ENCODE results near the gene DIS3L. TPM values are rescaled to one million over a fixed set of nuclear protein-coding genes. Genes with fewer than 3 reads are reported as not detected.
A peak's percentile ranks its signal among the peaks of the same experiment; 100 is the strongest.

DIS3L gene
- total RNA-seq, 1 donor: 40.5 TPM

DNA sequence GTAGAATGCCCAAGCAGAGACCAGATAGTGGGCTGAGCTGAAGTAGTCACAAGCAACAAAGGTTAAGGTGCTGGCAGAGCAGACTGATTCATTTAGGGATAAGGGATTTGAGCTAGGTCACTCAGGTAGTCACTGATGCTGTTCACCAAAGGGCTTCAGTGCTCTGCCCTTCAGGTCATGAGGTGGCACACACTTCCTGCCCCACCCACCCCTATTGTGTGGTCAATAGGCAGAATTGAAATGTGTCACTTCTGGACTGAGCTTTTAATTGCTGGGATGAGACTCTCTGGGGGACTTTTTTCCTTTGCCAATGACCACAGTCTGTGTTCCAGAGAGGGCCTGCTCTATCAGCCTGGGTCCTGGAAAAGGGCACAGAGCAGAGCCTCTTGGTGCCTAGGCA lies 2.9 kb upstream of the DIS3L start:
- DNase-seq (ENCODE audit: insufficient read length, low spot score, missing footprints): no peak
- Histone ChIP-seq H3K4me1 (ENCODE audit: insufficient read depth, low read length) (peaks cover 21% of the 10 kb centered on the region), H4K20me1 (ENCODE audit: insufficient read depth, low read length) (no peaks in the 10 kb centered on the region), H3K4me2 (ENCODE audit: insufficient read depth, low read length) (no peak overlapping the region), H2AFZ (ENCODE audit: low read length) (no peak overlapping the region), H3K79me2 (ENCODE audit: insufficient read depth, low read length) (peaks cover 4% of the 10 kb centered on the region), H3K36me3 (ENCODE audit: insufficient read depth, low read length) (no peaks in the 10 kb centered on the region), H3K27ac (ENCODE audit: low read depth, low read length) (no peak overlapping the region), H3K27me3 (ENCODE audit: insufficient read depth, low read length) (no peaks in the 10 kb centered on the region), H3K9me3 (ENCODE audit: low read depth, low read length) (no peaks in the 10 kb centered on the region), H3K4me3 (ENCODE audit: insufficient read depth, low read length) (no peak overlapping the region)
- TF ChIP-seq, protein P1, sequence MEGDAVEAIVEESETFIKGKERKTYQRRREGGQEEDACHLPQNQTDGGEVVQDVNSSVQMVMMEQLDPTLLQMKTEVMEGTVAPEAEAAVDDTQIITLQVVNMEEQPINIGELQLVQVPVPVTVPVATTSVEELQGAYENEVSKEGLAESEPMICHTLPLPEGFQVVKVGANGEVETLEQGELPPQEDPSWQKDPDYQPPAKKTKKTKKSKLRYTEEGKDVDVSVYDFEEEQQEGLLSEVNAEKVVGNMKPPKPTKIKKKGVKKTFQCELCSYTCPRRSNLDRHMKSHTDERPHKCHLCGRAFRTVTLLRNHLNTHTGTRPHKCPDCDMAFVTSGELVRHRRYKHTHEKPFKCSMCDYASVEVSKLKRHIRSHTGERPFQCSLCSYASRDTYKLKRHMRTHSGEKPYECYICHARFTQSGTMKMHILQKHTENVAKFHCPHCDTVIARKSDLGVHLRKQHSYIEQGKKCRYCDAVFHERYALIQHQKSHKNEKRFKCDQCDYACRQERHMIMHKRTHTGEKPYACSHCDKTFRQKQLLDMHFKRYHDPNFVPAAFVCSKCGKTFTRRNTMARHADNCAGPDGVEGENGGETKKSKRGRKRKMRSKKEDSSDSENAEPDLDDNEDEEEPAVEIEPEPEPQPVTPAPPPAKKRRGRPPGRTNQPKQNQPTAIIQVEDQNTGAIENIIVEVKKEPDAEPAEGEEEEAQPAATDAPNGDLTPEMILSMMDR (IDR thresholded peaks at IDR 0.05; ENCODE audit: extremely low read depth, low read depth, low read length): no peak

DNA sequence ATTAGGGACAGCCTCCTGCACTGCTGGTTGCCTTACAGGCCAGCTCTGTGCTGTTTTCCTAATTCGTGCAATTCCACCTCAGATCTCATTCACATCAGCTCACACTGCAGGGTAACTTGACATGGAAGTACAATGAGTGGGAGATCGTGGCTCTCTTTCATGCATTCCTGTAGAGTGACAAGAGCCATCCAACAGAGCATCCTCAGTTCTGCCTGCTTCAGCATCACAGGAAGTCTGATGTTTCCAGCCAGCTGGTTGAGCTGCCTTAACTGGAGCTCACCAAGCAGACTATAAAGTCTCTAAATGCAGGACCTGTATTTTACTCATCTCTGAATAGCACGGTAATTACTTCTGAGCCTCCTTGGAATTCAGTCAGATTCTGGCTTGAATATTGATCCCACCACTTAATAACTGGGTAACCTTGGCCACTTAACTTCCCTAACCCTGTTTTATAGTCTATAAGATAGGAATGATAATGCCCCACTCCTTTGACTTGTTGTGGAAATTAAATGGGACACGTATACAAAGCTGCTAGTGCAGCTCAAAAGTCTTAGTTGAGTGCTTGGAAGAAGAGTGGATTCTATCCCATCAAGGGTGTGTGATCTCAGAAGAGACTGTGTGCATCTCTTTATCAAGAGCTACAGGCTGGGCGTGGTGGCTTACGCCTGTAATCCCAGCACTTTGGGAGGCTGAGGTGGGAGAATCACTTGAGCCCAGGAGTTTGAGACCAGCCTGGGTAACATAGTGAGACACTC lies 1.4 kb upstream of the DIS3L start:
- Histone ChIP-seq H3K4me2 (ENCODE audit: insufficient read depth, low read length) (no peak overlapping the region), H2AFZ (ENCODE audit: low read length) (no peak overlapping the region), H4K20me1 (ENCODE audit: insufficient read depth, low read length) (no peaks in the 10 kb centered on the region), H3K9me3 (ENCODE audit: low read depth, low read length) (no peaks in the 10 kb centered on the region), H3K36me3 (ENCODE audit: insufficient read depth, low read length) (no peaks in the 10 kb centered on the region), H3K79me2 (ENCODE audit: insufficient read depth, low read length) (peaks cover 14% of the 10 kb centered on the region), H3K4me3 (ENCODE audit: insufficient read depth, low read length) (no peak overlapping the region), H3K27me3 (ENCODE audit: insufficient read depth, low read length) (no peaks in the 10 kb centered on the region), H3K4me1 (ENCODE audit: insufficient read depth, low read length) (peaks cover 24% of the 10 kb centered on the region), H3K27ac (ENCODE audit: low read depth, low read length) (no peak overlapping the region)
- TF ChIP-seq, protein P1 (IDR thresholded peaks at IDR 0.05; ENCODE audit: extremely low read depth, low read depth, low read length): no peak
- peak; percentile 69 for DNase-seq (ENCODE audit: insufficient read length, low spot score, missing footprints)

DNA sequence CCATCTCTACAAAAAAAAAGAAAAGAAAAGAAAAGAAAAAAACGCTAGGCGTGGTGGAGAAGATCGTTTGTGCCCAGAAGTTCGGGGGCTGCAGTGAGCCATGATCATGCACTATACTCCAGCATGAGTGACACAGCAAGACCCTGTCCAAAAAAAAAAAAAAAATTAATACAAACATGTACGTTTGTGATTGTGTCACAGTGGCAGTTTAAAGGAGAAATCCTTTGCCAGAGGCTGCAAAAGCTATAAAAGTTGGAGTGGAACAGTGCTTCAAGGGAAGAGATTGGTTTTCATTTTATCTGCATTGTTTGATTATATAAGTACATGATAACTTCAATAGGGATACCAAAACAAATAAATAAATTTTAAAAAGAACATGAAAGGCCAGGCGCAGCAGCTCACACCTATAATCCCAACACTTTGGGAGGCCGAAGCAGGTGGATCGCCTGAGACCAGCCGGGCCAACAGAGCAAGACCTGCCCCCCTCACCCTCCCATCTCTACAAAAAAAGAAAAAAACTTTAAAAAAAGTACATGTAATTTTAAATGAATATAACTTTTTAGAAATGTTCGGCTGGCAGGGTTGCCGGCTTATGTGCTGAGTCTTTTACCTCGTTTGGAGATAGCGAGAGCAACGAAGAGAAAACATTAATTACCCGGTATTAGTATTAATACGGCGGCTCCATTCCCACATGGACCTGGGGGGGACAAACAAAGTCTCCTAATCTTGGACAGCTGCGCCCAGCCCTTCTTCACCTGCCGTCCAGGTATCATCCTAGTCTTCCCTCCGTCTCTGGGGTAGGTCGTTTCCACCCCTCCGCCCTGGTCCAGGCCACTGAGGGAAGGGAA lies 573 bp upstream of the DIS3L start:
- Histone ChIP-seq H2AFZ (ENCODE audit: low read length) (peak overlapping the region; percentile 95), H3K4me1 (ENCODE audit: insufficient read depth, low read length) (peaks cover 24% of the 10 kb centered on the region), H3K9me3 (ENCODE audit: low read depth, low read length) (no peaks in the 10 kb centered on the region), H3K36me3 (ENCODE audit: insufficient read depth, low read length) (peaks cover 4% of the 10 kb centered on the region), H3K4me2 (ENCODE audit: insufficient read depth, low read length) (peak overlapping the region; percentile 87), H4K20me1 (ENCODE audit: insufficient read depth, low read length) (no peaks in the 10 kb centered on the region), H3K27ac (ENCODE audit: low read depth, low read length) (no peak overlapping the region), H3K27me3 (ENCODE audit: insufficient read depth, low read length) (no peaks in the 10 kb centered on the region), H3K4me3 (ENCODE audit: insufficient read depth, low read length) (peak overlapping the region; percentile 75), H3K79me2 (ENCODE audit: insufficient read depth, low read length) (peaks cover 18% of the 10 kb centered on the region)
- DNase-seq (ENCODE audit: insufficient read length, low spot score, missing footprints): peak; percentile 47
- TF ChIP-seq, protein P1 (IDR thresholded peaks at IDR 0.05; ENCODE audit: extremely low read depth, low read depth, low read length): no peak

Data from osteoblast (primary cell).